A673 (cell line): ENCODE results near the gene DSCAML1. TPM values are rescaled to one million over a fixed set of nuclear protein-coding genes. Genes with fewer than 3 reads are reported as not detected.

Experiments
- BruUV-seq: library from RNA; stranded (reverse); fragments of 400-500 nt; replicated peaks from 2 replicates; lab custom pipeline; 2021; lab: Mats Ljungman, UMichigan
- CTCF ChIA-PET: fragments of 300-600 bp; sonication (Branson Sonifier 250); formaldehyde crosslinking; loops from one replicate; lab custom pipeline; 2022; ENCODE audit warnings: antibody characterized with exemption; lab: Charles Lee
- POLR2A ChIA-PET: fragments of 300-600 bp; sonication (Branson Sonifier 250); formaldehyde crosslinking; loops from one replicate; lab custom pipeline; 2022; ENCODE audit warnings: antibody characterized with exemption; ENCODE audit not compliant: low non-redundant PET; lab: Charles Lee
- DNase-seq: peaks from one replicate; pipeline ENCODE4 v3.0.0-alpha.2; 2015; ENCODE audit warnings: low spot score
- H3K27ac ChIP-seq: fragments of 200-600 bp; sonication (generic); 2 replicates; pipeline ENCODE4 v1.5.1; 2016; ENCODE audit warnings: mixed run types, low read depth, mild to moderate bottlenecking, mixed read lengths, antibody characterized with exemption, low read length; ENCODE audit not compliant: poor library complexity, severe bottlenecking
- H3K27me3 ChIP-seq: fragments of 200-600 bp; sonication (generic); replicated peaks from 2 replicates; pipeline ENCODE4 v1.6.1; 2017; ENCODE audit warnings: mixed run types, low read depth, mild to moderate bottlenecking, mixed read lengths, antibody characterized with exemption, low read length; ENCODE audit not compliant: insufficient read depth, poor library complexity
- H3K36me3 ChIP-seq: fragments of 200-600 bp; sonication (generic); 2 replicates; pipeline ENCODE4 v1.6.1; 2016; ENCODE audit warnings: mixed run types, mild to moderate bottlenecking, mixed read lengths, antibody characterized with exemption, low read length; ENCODE audit not compliant: insufficient read depth, poor library complexity, severe bottlenecking
- H3K4me1 ChIP-seq: fragments of 200-600 bp; sonication (generic); 2 replicates; pipeline ENCODE4 v1.6.1; 2017; ENCODE audit warnings: mixed run types, mild to moderate bottlenecking, mixed read lengths, antibody characterized with exemption, low read length; ENCODE audit not compliant: insufficient read depth, poor library complexity, severe bottlenecking
- H3K4me3 ChIP-seq: fragments of 200-600 bp; sonication (generic); 2 replicates; pipeline ENCODE4 v1.5.1; 2016; ENCODE audit warnings: low read depth, mixed run types, mild to moderate bottlenecking, mixed read lengths, low read length; ENCODE audit not compliant: poor library complexity, severe bottlenecking
- H3K9me3 ChIP-seq: fragments of 200-600 bp; sonication (generic); 2 replicates; pipeline ENCODE4 v1.6.1; 2016; ENCODE audit warnings: mixed run types, low read depth, mild to moderate bottlenecking, mixed read lengths, antibody characterized with exemption, low read length; ENCODE audit not compliant: poor library complexity, severe bottlenecking
- CTCF ChIP-seq: fragments of 300-800, 200-600 bp; sonication (generic); conservative IDR thresholded peaks from 2 replicates; pipeline ENCODE4 v1.5.1; 2017; ENCODE audit warnings: low read depth, mild to moderate bottlenecking, antibody characterized with exemption, low read length, moderate library complexity, mixed read lengths
- EZH2 ChIP-seq: fragments of 200-600 bp; sonication (generic); IDR thresholded peaks from 2 replicates; pipeline ENCODE4 v1.6.1; 2017; ENCODE audit warnings: borderline replicate concordance, low read depth, mild to moderate bottlenecking, mixed read lengths, antibody characterized with exemption, low read length; ENCODE audit not compliant: poor library complexity, severe bottlenecking
- intact Hi-C: fragments of 100-400 bp; cut with micrococcal nuclease; formaldehyde crosslinking; loops from one replicate; pipeline ENCODE4 v1.10.0; 2022; ENCODE audit not compliant: unreplicated experiment
- total RNA-seq: library from RNA; stranded (reverse); gene quantifications from 2 replicates; pipeline ENCODE4 v1.2.3, GENCODE V29; 2021

The DSCAML1 gene
- total RNA-seq, 1 experiment from 2014 or later, result not detected

- POLR2A ChIA-PET, result no interaction called here
- Histone ChIP-seq H3K9me3 (no peaks in the 10 kb centered on the region), H3K27ac (no peak overlapping the region), H3K4me3 (no peak overlapping the region), H3K36me3 (no peaks in the 10 kb centered on the region), H3K27me3 (peaks cover 5% of the 10 kb centered on the region), H3K4me1 (no peaks in the 10 kb centered on the region)
- no TSS peak for BruUV-seq
- DNase-seq, result no peak
- CTCF ChIA-PET, result no interaction called here
- intact Hi-C loops, result no loop called here
- TF ChIP-seq CTCF (no peak), EZH2 (no peak)
Measured at GRCh38 chr11:117572129-117572528, 224.9 kb downstream of the DSCAML1 start.

- CTCF ChIA-PET, result no interaction called here
- H3K36me3 ChIP-seq, result no peaks in the 10 kb centered on the region
- intact Hi-C loops, result no loop called here
- no peak overlapping the region for H3K27ac ChIP-seq
- H3K9me3 ChIP-seq, result no peaks in the 10 kb centered on the region
- no peak for TF ChIP-seq CTCF
- no peak for TF ChIP-seq EZH2
- BruUV-seq, result no TSS peak
- no peak overlapping the region for H3K4me3 ChIP-seq
- peaks cover 5% of the 10 kb centered on the region for H3K27me3 ChIP-seq
- no peaks in the 10 kb centered on the region for H3K4me1 ChIP-seq
- no peak for DNase-seq
- POLR2A ChIA-PET, result no interaction called here
Measured at GRCh38 chr11:117570701-117571100, 226.3 kb downstream of the DSCAML1 start.

- no peak overlapping the region for H3K4me3 ChIP-seq
- no peaks in the 10 kb centered on the region for H3K4me1 ChIP-seq
- H3K27me3 ChIP-seq, result peaks cover 5% of the 10 kb centered on the region
- no peak overlapping the region for H3K27ac ChIP-seq
- BruUV-seq, result no TSS peak
- DNase-seq, result no peak
- TF ChIP-seq EZH2 (no peak), CTCF (no peak)
- no peaks in the 10 kb centered on the region for H3K36me3 ChIP-seq
- CTCF ChIA-PET, result no interaction called here
- no peaks in the 10 kb centered on the region for H3K9me3 ChIP-seq
- intact Hi-C loops, result no loop called here
- POLR2A ChIA-PET, result no interaction called here
Measured at GRCh38 chr11:117569911-117570310, 227.1 kb downstream of the DSCAML1 start.
